AG04450 (cell line): ENCODE results near the gene OVOL1. TPM values are rescaled to one million over a fixed set of nuclear protein-coding genes. Genes with fewer than 3 reads are reported as not detected.

ENCODE experiments used
- CTCF ChIA-PET: fragments of 300-600, 350-600 bp; formaldehyde crosslinking; extraction: SDS; loops from one replicate; lab custom pipeline; 2022; ENCODE audit warnings: antibody characterized with exemption, inconsistent platforms; lab: Charles Lee
- POLR2A ChIA-PET: fragments of 350-600 bp; formaldehyde crosslinking; extraction: SDS; loops from one replicate; lab custom pipeline; 2021; ENCODE audit warnings: antibody characterized with exemption, inconsistent platforms; lab: Yijun Ruan, JAX
- DNase-seq: peaks from one replicate; pipeline ENCODE4 v3.0.0-alpha.2; 2011; ENCODE audit warnings: low read depth, low spot score
- H3K27ac ChIP-seq: one replicate; pipeline ENCODE4 v1.5.1; 2012; ENCODE audit warnings: low read depth, low read length, control low read depth
- H3K27me3 ChIP-seq: one replicate; pipeline ENCODE4 v1.6.0; 2012; ENCODE audit warnings: low read length; ENCODE audit not compliant: control insufficient read depth, insufficient read depth
- H3K4me3 ChIP-seq: 2 replicates; pipeline ENCODE4 v1.5.1; 2011; ENCODE audit warnings: mild to moderate bottlenecking, low read depth, low read length, control low read depth
- H3K9me3 ChIP-seq: 2 replicates; pipeline ENCODE4 v1.5.1; 2012; ENCODE audit warnings: low read length; ENCODE audit not compliant: control insufficient read depth, insufficient read depth
- polyA plus RNA-seq: library from polyadenylated mRNA; depleted of rRNA; stranded (reverse); fragments of >200 nt; gene quantifications from 2 replicates; pipeline ENCODE4 v1.2.3, GENCODE V29; 2011
- TF ChIP-seq, protein P1 (sequence below): IDR thresholded peaks from 2 replicates; pipeline ENCODE4 v1.5.1; 2011; ENCODE audit warnings: low read depth, low read length, control low read depth, inconsistent platforms

OVOL1 gene
- polyA plus RNA-seq, 1 experiment = not detected

- H3K27ac ChIP-seq = no peak overlapping the region
- H3K4me3 ChIP-seq = no peak overlapping the region
- CTCF ChIA-PET = interaction anchor here (1.1 to 1.9 kb wide), 3 partner anchors 9 to 106 kb away, joined by 3 to 5 read pairs (median 4); no protein-coding TSS in a partner anchor
- TF ChIP-seq, protein P1, sequence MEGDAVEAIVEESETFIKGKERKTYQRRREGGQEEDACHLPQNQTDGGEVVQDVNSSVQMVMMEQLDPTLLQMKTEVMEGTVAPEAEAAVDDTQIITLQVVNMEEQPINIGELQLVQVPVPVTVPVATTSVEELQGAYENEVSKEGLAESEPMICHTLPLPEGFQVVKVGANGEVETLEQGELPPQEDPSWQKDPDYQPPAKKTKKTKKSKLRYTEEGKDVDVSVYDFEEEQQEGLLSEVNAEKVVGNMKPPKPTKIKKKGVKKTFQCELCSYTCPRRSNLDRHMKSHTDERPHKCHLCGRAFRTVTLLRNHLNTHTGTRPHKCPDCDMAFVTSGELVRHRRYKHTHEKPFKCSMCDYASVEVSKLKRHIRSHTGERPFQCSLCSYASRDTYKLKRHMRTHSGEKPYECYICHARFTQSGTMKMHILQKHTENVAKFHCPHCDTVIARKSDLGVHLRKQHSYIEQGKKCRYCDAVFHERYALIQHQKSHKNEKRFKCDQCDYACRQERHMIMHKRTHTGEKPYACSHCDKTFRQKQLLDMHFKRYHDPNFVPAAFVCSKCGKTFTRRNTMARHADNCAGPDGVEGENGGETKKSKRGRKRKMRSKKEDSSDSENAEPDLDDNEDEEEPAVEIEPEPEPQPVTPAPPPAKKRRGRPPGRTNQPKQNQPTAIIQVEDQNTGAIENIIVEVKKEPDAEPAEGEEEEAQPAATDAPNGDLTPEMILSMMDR = no peak
- H3K9me3 ChIP-seq = no peaks in the 10 kb centered on the region; the same call in 1 of the 2 replicates
- no peak for DNase-seq
- H3K27me3 ChIP-seq = peaks cover 43% of the 10 kb centered on the region
- POLR2A ChIA-PET = no interaction called here
Observed at GRCh38 chr11:65811764-65812475, 25.1 kb downstream of the OVOL1 start.

DNA sequence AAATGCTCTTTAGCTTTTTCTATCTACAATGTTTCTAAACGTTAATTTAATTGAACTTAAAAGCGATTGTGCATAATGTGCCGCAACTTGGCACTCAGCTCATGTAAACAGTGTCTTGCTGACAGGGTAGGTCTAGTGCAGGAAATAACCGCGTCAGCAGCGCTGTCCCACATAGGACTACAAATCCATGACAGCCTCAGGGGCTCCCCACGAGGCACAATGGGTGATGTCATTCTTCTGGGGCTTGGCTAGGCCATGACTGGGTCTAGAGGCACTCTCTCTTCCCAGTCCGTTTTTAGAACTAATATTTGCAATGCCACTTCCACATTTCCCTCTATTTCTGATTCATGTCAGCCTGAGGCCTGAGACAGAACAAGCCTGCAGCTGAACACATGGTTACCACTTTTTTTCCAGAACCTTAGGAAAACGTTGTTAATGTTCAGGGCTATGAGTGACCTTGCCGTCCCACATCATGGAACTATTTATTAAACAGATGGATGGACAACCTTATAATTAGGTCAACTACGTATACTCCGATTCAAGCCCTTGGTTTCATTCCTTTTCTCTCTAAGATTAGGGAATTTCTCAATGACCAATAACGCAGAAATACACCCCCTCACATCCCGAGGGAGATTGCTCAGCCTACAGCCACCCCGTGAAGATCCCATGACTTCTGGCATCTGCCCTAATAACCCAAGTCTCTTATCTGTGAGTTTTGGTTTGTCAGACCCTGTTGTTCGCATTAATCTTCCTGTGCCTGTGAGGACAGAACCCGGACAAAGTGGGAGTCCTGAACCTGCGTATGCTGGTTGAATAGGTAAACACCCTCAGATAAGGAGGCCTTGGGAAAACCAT lies 27.5 kb downstream of the OVOL1 start:
- peaks cover 26% of the 10 kb centered on the region for H3K27me3 ChIP-seq
- CTCF ChIA-PET = interaction anchor here (4.2 kb wide), 1 partner anchor 35 kb away, joined by 22 read pairs; the partner anchor contains the start of gene AP5B1
- POLR2A ChIA-PET = no interaction called here
- TF ChIP-seq, protein P1 = no peak
- H3K27ac ChIP-seq = no peak overlapping the region
- DNase-seq = no peak
- no peaks in the 10 kb centered on the region; the same call in 1 of the 2 replicates for H3K9me3 ChIP-seq
- no peak overlapping the region for H3K4me3 ChIP-seq

DNA sequence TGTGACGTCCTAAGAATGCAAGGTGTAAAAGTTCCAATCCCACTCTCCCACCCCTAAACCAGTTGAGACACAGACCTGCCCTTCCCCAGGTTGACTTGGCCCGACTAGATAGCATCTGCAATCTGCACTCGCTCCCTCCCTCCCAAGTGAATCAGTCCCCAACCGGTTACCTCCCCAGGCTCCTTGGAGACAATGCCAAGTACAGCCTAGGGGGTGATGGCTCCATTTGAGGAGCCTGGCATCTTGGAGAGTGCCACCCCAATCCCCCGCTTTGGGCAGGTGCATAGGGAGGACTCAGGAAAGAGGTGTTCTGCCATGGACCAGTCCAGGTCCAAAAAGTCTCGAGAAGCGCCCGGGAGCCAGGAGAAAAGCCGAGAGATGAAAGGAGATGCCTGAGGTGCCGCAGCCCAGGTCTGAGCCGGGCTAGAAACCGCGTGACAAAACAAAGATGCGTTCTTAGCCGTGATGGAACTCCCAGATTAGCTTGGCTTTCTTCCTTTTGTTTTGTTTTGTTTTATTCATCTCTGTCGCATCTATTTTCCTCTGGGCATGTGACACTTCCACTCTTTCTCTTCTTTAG lies 28.2 kb downstream of the OVOL1 start:
- Histone ChIP-seq H3K27ac (no peak overlapping the region), H3K9me3 (no peaks in the 10 kb centered on the region; the same call in 1 of the 2 replicates), H3K27me3 (peaks cover 23% of the 10 kb centered on the region), H3K4me3 (no peak overlapping the region)
- TF ChIP-seq, protein P1 = no peak
- no peak for DNase-seq
- ChIA-PET CTCF (interaction anchor here (4.2 to 4.9 kb wide), 2 partner anchors 35 to 104 kb away, joined by 22 to 59 read pairs; partner anchors contain the start of genes AP5B1 and KAT5), POLR2A (no interaction called here)

GRCh38 chr11:65816696-65817095 lies 29.8 kb downstream of the OVOL1 start:
- POLR2A ChIA-PET = interaction anchor here (1.6 kb wide), 1 partner anchor 105 kb away, joined by 4 read pairs; no protein-coding TSS in a partner anchor

More at GRCh38 chr11:65816696-65817095, 29.8 kb downstream of the OVOL1 start:
- CTCF ChIA-PET = interaction anchor here (0.8 to 4.9 kb wide), 9 partner anchors 11 to 212 kb away, joined by 3 to 59 read pairs (median 5); partner anchors contain the start of genes AP5B1 and KAT5
- Histone ChIP-seq H3K27ac (no peak overlapping the region), H3K4me3 (no peak overlapping the region), H3K27me3 (peaks cover 27% of the 10 kb centered on the region), H3K9me3 (no peaks in the 10 kb centered on the region)
- no peak for DNase-seq
- TF ChIP-seq, protein P1 = no peak
